Panc1 (cell line): ENCODE results near the gene FANCD2.

Source experiments
- CTCF ChIP-seq: fragments of 450-650 bp; IDR thresholded peaks from 2 replicates; pipeline ENCODE4 v1.5.1; 2017; ENCODE audit warnings: mild to moderate bottlenecking
- POLR2AphosphoS5 ChIP-seq: IDR thresholded peaks from 2 replicates; pipeline ENCODE4 v1.6.1; 2012; ENCODE audit warnings: mild to moderate bottlenecking, low read depth, low read length, moderate library complexity

- TF ChIP-seq CTCF (no peak), POLR2AphosphoS5 (no peak)
These were observed 40.0 kb upstream of the FANCD2 start for GRCh38 chr3:9986230-9986725.
